Measurements from ENCODE around the gene NLE1.

The NLE1 gene

GRCh38 chr17:35142467-35142796 lies 329 bp upstream of the NLE1 start:
- Histone ChIP-seq H3K9ac (ENCODE audit: low read depth, low read length) (peak overlapping the region; percentile 47), H3K9me3 (ENCODE audit: control insufficient read depth, insufficient read depth, low read length) (no peaks in the 10 kb centered on the region), H3K4me1 (ENCODE audit: control insufficient read depth, insufficient read depth, low read length) (peaks cover 3% of the 10 kb centered on the region), H3K4me3 (ENCODE audit: low read depth, low read length) (peak overlapping the region; percentile 96), H3K27me3 (ENCODE audit: control insufficient read depth, insufficient read depth, low read length) (no peaks in the 10 kb centered on the region), H3K36me3 (ENCODE audit: control insufficient read depth, insufficient read depth, low read length) (peaks cover 28% of the 10 kb centered on the region)

GRCh38 chr17:35138218-35138617 lies 3.9 kb downstream of the NLE1 start:
- Histone ChIP-seq H3K4me3 (ENCODE audit: low read depth, low read length) (no peak overlapping the region), H3K9ac (ENCODE audit: low read depth, low read length) (no peak overlapping the region), H3K9me3 (ENCODE audit: control insufficient read depth, insufficient read depth, low read length) (no peaks in the 10 kb centered on the region), H3K27me3 (ENCODE audit: control insufficient read depth, insufficient read depth, low read length) (no peaks in the 10 kb centered on the region), H3K4me1 (ENCODE audit: control insufficient read depth, insufficient read depth, low read length) (no peaks in the 10 kb centered on the region), H3K36me3 (ENCODE audit: control insufficient read depth, insufficient read depth, low read length) (peaks cover 63% of the 10 kb centered on the region)

GRCh38 chr17:35135322-35135721 lies 6.8 kb downstream of the NLE1 start:
- H3K36me3 ChIP-seq (ENCODE audit: control insufficient read depth, insufficient read depth, low read length), result peaks cover 83% of the 10 kb centered on the region
- no peak overlapping the region for H3K4me3 ChIP-seq (ENCODE audit: low read depth, low read length)
- H3K9ac ChIP-seq (ENCODE audit: low read depth, low read length), result no peak overlapping the region
- H3K27me3 ChIP-seq (ENCODE audit: control insufficient read depth, insufficient read depth, low read length), result no peaks in the 10 kb centered on the region
- no peaks in the 10 kb centered on the region for H3K4me1 ChIP-seq (ENCODE audit: control insufficient read depth, insufficient read depth, low read length)
- H3K9me3 ChIP-seq (ENCODE audit: control insufficient read depth, insufficient read depth, low read length), result no peaks in the 10 kb centered on the region

GRCh38 chr17:35132816-35133550 lies 9.1 kb downstream of the NLE1 start:
- no peak overlapping the region for H3K9ac ChIP-seq (ENCODE audit: low read depth, low read length)
- H3K9me3 ChIP-seq (ENCODE audit: control insufficient read depth, insufficient read depth, low read length), result no peaks in the 10 kb centered on the region
- H3K27me3 ChIP-seq (ENCODE audit: control insufficient read depth, insufficient read depth, low read length), result no peaks in the 10 kb centered on the region
- no peak overlapping the region for H3K4me3 ChIP-seq (ENCODE audit: low read depth, low read length)
- no peaks in the 10 kb centered on the region for H3K4me1 ChIP-seq (ENCODE audit: control insufficient read depth, insufficient read depth, low read length)
- H3K36me3 ChIP-seq (ENCODE audit: control insufficient read depth, insufficient read depth, low read length), result peaks cover 64% of the 10 kb centered on the region

DNA sequence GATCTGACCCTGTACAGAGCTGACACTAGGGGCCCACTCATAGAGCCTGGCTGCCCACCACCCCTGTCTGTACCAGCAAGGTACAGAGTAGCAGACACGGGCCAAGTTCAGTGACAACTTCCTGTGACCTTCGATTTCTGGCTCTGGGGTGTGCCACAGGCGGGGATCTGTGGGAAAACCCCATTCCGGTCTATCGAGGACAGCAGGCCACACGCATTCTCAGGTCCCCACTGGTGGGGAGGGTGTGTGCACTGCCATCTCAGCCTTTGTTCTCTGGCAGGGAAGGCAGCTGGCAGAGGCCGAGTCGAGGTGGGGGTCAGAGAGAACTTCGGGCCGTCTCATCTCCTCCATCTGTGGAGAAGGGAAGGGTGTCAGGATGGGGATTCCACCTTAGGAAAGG lies 10.0 kb downstream of the NLE1 start:
- no peak overlapping the region for H3K4me3 ChIP-seq (ENCODE audit: low read depth, low read length)
- H3K9me3 ChIP-seq (ENCODE audit: control insufficient read depth, insufficient read depth, low read length), result no peaks in the 10 kb centered on the region
- H3K9ac ChIP-seq (ENCODE audit: low read depth, low read length), result no peak overlapping the region
- H3K4me1 ChIP-seq (ENCODE audit: control insufficient read depth, insufficient read depth, low read length), result no peaks in the 10 kb centered on the region
- peaks cover 55% of the 10 kb centered on the region for H3K36me3 ChIP-seq (ENCODE audit: control insufficient read depth, insufficient read depth, low read length)
- no peaks in the 10 kb centered on the region for H3K27me3 ChIP-seq (ENCODE audit: control insufficient read depth, insufficient read depth, low read length)

- H3K9me3 ChIP-seq (ENCODE audit: control insufficient read depth, insufficient read depth, low read length), result no peaks in the 10 kb centered on the region
- peaks cover 45% of the 10 kb centered on the region for H3K36me3 ChIP-seq (ENCODE audit: control insufficient read depth, insufficient read depth, low read length)
- no peak overlapping the region for H3K9ac ChIP-seq (ENCODE audit: low read depth, low read length)
- H3K4me3 ChIP-seq (ENCODE audit: low read depth, low read length), result no peak overlapping the region
- no peaks in the 10 kb centered on the region for H3K27me3 ChIP-seq (ENCODE audit: control insufficient read depth, insufficient read depth, low read length)
- no peaks in the 10 kb centered on the region for H3K4me1 ChIP-seq (ENCODE audit: control insufficient read depth, insufficient read depth, low read length)
Measured at GRCh38 chr17:35130392-35130791, 11.7 kb downstream of the NLE1 start.

GRCh38 chr17:35129973-35130351 lies 12.1 kb downstream of the NLE1 start:
- H3K9ac ChIP-seq (ENCODE audit: low read depth, low read length), result no peak overlapping the region
- no peaks in the 10 kb centered on the region for H3K9me3 ChIP-seq (ENCODE audit: control insufficient read depth, insufficient read depth, low read length)
- peaks cover 40% of the 10 kb centered on the region for H3K36me3 ChIP-seq (ENCODE audit: control insufficient read depth, insufficient read depth, low read length)
- no peaks in the 10 kb centered on the region for H3K27me3 ChIP-seq (ENCODE audit: control insufficient read depth, insufficient read depth, low read length)
- H3K4me3 ChIP-seq (ENCODE audit: low read depth, low read length), result no peak overlapping the region
- no peaks in the 10 kb centered on the region for H3K4me1 ChIP-seq (ENCODE audit: control insufficient read depth, insufficient read depth, low read length)

- H3K9me3 ChIP-seq (ENCODE audit: control insufficient read depth, insufficient read depth, low read length), result no peaks in the 10 kb centered on the region
- no peaks in the 10 kb centered on the region for H3K27me3 ChIP-seq (ENCODE audit: control insufficient read depth, insufficient read depth, low read length)
- no peak overlapping the region for H3K9ac ChIP-seq (ENCODE audit: low read depth, low read length)
- H3K4me1 ChIP-seq (ENCODE audit: control insufficient read depth, insufficient read depth, low read length), result no peaks in the 10 kb centered on the region
- H3K4me3 ChIP-seq (ENCODE audit: low read depth, low read length), result no peak overlapping the region
- H3K36me3 ChIP-seq (ENCODE audit: control insufficient read depth, insufficient read depth, low read length), result peaks cover 35% of the 10 kb centered on the region
Measured at GRCh38 chr17:35129154-35129972, 12.7 kb downstream of the NLE1 start.

DNA sequence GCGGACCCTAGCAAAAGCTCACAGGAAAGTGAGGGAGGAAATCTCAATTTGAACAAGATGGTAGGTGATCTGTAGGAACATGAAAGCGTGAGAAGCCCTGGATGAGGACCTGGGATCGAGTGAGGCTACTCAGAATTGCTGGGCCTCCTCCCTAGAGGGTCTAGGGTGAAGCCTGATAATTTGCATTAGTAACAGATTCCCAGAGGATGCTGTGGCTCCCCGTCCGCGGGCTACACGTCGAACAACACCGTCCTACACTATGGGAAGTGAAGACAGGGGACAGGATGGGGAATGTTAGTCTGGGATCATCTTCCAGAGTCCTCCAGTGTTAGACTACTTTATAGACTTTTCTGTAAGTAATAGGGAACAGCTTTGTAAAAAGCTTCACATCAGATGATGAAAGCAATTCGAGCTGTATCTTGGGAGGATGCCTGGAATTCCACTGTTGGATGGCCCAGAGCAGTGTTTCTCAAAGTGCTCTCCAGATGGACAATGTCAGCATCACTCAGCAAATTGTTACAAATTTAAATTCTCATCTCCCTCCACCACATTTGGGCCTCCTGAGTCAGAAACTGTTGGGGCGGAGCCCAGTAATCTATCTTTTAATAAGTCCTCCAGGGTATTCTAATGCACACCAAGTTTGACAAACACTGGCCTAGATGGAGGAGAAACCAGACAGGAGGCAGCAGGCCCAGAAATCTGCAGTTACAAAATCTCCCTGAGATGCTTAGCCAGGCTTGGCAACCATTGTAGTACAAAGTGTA lies 14.2 kb downstream of the NLE1 start:
- Histone ChIP-seq H3K9me3 (ENCODE audit: control insufficient read depth, insufficient read depth, low read length) (no peaks in the 10 kb centered on the region), H3K9ac (ENCODE audit: low read depth, low read length) (no peak overlapping the region), H3K36me3 (ENCODE audit: control insufficient read depth, insufficient read depth, low read length) (peaks cover 21% of the 10 kb centered on the region), H3K4me3 (ENCODE audit: low read depth, low read length) (no peak overlapping the region), H3K4me1 (ENCODE audit: control insufficient read depth, insufficient read depth, low read length) (no peaks in the 10 kb centered on the region), H3K27me3 (ENCODE audit: control insufficient read depth, insufficient read depth, low read length) (no peaks in the 10 kb centered on the region)

DNA sequence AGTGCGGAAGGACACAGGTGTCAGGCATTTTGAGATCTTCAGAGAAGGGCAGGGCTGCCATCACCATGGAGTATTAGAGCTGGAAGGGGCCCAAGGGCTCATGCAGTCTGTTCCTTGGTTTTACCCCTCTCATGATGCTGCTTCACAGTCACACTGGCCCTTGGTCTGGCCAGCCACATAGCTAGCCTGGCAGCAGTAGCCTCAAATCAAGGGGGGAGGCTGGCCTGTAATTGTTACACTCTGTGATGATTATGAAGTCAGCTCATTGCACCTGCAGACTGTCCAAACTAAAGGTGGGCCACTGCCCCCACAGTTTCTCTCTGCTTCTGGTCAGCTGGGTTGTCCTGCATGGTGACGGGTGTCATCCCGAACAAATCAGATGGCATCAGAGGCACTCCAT lies 20.8 kb downstream of the NLE1 start, which contains the start of gene FNDC8:
FNDC8 (plus strand) TSS at position 301 of the 400 bp plus-strand sequence; CDS start at position 380, 79 bp downstream.
- H3K27me3 ChIP-seq (ENCODE audit: control insufficient read depth, insufficient read depth, low read length), result peaks cover 7% of the 10 kb centered on the region
- no peak within 1 kb of the TSS for H3K9ac ChIP-seq (ENCODE audit: low read depth, low read length)
- no peak within 1 kb of the TSS for H3K4me3 ChIP-seq (ENCODE audit: low read depth, low read length)
- H3K9me3 ChIP-seq (ENCODE audit: control insufficient read depth, insufficient read depth, low read length), result no peaks in the 10 kb centered on the region
- no peaks in the 10 kb centered on the region for H3K36me3 ChIP-seq (ENCODE audit: control insufficient read depth, insufficient read depth, low read length)
- H3K4me1 ChIP-seq (ENCODE audit: control insufficient read depth, insufficient read depth, low read length), result no peaks in the 10 kb centered on the region

- Histone ChIP-seq H3K36me3 (ENCODE audit: control insufficient read depth, insufficient read depth, low read length) (no peaks in the 10 kb centered on the region), H3K9me3 (ENCODE audit: control insufficient read depth, insufficient read depth, low read length) (no peaks in the 10 kb centered on the region), H3K9ac (ENCODE audit: low read depth, low read length) (peak within 1 kb of the TSS; percentile 83), H3K4me3 (ENCODE audit: low read depth, low read length) (peak within 1 kb of the TSS; percentile 87), H3K4me1 (ENCODE audit: control insufficient read depth, insufficient read depth, low read length) (no peaks in the 10 kb centered on the region), H3K27me3 (ENCODE audit: control insufficient read depth, insufficient read depth, low read length) (peaks cover 7% of the 10 kb centered on the region)
Measured at GRCh38 chr17:35119370-35120165, 22.5 kb downstream of the NLE1 start, which contains the start of gene RAD51D. Gene RAD51D, minus strand, starts transcription at chr17:35119860. Its CDS starts 247 bp downstream, at chr17:35119613.

Measured in iPS-15b (cell line).